ENCODE data around the gene CHEK1. TPM values are rescaled to one million over a fixed set of nuclear protein-coding genes. Genes with fewer than 3 reads are reported as not detected.

The CHEK1 gene
- total and polyA plus RNA-seq, 2 donors (not counting 3 experiments of a cell fraction or from before 2014, with no cell fraction given): 15.0 to 66.1 TPM

DNA sequence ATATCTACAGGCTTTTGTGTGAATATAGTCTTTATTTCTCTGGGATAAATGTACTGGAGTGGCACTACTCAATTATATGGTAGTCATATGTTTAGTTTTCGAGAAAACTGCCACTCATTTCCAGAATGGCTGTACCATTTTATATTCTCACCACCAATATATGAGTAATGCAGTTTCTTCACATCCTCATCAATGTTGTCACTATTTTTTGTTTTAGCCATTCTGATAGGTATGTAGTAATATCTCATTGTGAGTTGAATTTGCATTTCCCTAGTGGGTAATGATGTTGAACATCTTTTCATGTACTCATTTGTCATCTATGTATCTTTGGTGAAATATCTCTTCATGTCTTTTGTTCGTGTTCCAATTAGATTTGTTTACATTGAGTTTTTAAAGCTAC lies 37.7 kb downstream of the CHEK1 start:
- H3K4me3 ChIP-seq (replicated peaks in 1 of 3; ENCODE audit: insufficient read depth in 1 of 3, low read depth in 1 of 3, low read length in 3 of 3): no peak overlapping the region
- intact Hi-C loops (cut with micrococcal nuclease): no loop called here
- no peak overlapping the region for H2AFZ ChIP-seq (ENCODE audit: low read depth, low read length)
- no peaks in the 10 kb centered on the region for H3K9me3 ChIP-seq (replicated peaks; ENCODE audit: control insufficient read depth, insufficient read depth, low read length)
- ChIA-PET POLR2A (interaction anchor here (0.7 kb wide), 1 partner anchor 1094 kb away, joined by 3 read pairs; no protein-coding TSS in a partner anchor), CTCF (no interaction called here)
- H3K27ac ChIP-seq (ENCODE audit: insufficient read depth, low read depth, low read length): no peak overlapping the region
- H3K36me3 ChIP-seq (ENCODE audit: control insufficient read depth in 2 of 2, extremely low read depth in 1 of 2, insufficient read depth in 2 of 2, low read length in 2 of 2): peaks cover 0 to 4% of the 10 kb centered on the region in 2 experiments
- no peak overlapping the region for H3K4me2 ChIP-seq (ENCODE audit: insufficient read depth, low read length)
- no peak overlapping the region for H3K9ac ChIP-seq (replicated peaks; ENCODE audit: extremely low read depth, insufficient read depth, low read length)
- H3K27me3 ChIP-seq (ENCODE audit: control insufficient read depth in 2 of 2, insufficient read depth in 2 of 2, low read length in 2 of 2): no peaks in the 10 kb centered on the region
- dilution Hi-C loops (cut with MboI; ENCODE audit: extremely low pct_ligation_motif_present, low sequenced_read_pairs): no loop called here
- no peaks in the 10 kb centered on the region for H3K9me1 ChIP-seq (replicated peaks; ENCODE audit: control insufficient read depth, extremely low read depth, insufficient read depth, low read length)
- FAIRE-seq (no peak), DNase-seq (ENCODE audit: low read depth, low spot score) (no peak)
- peaks cover 14% of the 10 kb centered on the region for H3K79me2 ChIP-seq (ENCODE audit: control insufficient read depth, insufficient read depth, low read length)
- H3K4me1 ChIP-seq (ENCODE audit: control insufficient read depth, extremely low read depth, insufficient read depth, low read length): no peaks in the 10 kb centered on the region
- no TSS peak for BruUV-seq (replicated peaks)
- TF ChIP-seq POLR2A (IDR thresholded peaks at IDR 0.05; ENCODE audit: low read depth, low read length): no peak
- no peak for TF ChIP-seq CTCF (IDR thresholded peaks at IDR 0.05; ENCODE audit: extremely low read depth in 1 of 2, insufficient read depth in 1 of 2, low read depth in 1 of 2, low read length in 2 of 2)
- no peak for TF ChIP-seq JUN (IDR thresholded peaks at IDR 0.05; ENCODE audit: borderline replicate concordance, insufficient read depth, insufficient read length, low read depth)
- TF ChIP-seq GATA2 (IDR thresholded peaks at IDR 0.05; ENCODE audit: insufficient read depth, insufficient read length, low read depth, low read length): no peak
- no peak for TF ChIP-seq FOS (IDR thresholded peaks at IDR 0.05; ENCODE audit: borderline replicate concordance, insufficient read depth, low read length)
- no peak for TF ChIP-seq EZH2 (IDR thresholded peaks at IDR 0.05; ENCODE audit: borderline replicate concordance, low read depth, low read length, severe bottlenecking)
- TF ChIP-seq MYC (IDR thresholded peaks at IDR 0.05; ENCODE audit: low read depth, low read length): no peak
- no peak for TF ChIP-seq POLR2AphosphoS5 (IDR thresholded peaks at IDR 0.05; ENCODE audit: insufficient read depth, low read depth, low read length)
- no peak for TF ChIP-seq MAX (IDR thresholded peaks at IDR 0.05; ENCODE audit: insufficient read depth, insufficient read length)
- H4K20me1 ChIP-seq (replicated peaks; ENCODE audit: control insufficient read depth, extremely low read depth, insufficient read depth, low read length): no peaks in the 10 kb centered on the region
